Endothelial cell of hepatic sinusoid (primary cell): Measurements from ENCODE around the gene NOTO.

Experiments
- in situ Hi-C: cut with HindIII; loops from 2 replicates; pipeline ENCODE4 v1.10.0; 2017; ENCODE audit warnings: low sequenced_read_pairs

NOTO gene

GRCh38 chr2:73233154-73233931, 31.0 kb downstream of the NOTO start, which contains the start of gene PRADC1:
TSS of gene PRADC1 (minus strand) at chr2:73233239. CDS start at chr2:73233160, 79 bp downstream.
- in situ Hi-C loops: loop anchor here (10.0 kb wide), 1 partner anchor 229 kb away; no protein-coding TSS in a partner anchor

DNA sequence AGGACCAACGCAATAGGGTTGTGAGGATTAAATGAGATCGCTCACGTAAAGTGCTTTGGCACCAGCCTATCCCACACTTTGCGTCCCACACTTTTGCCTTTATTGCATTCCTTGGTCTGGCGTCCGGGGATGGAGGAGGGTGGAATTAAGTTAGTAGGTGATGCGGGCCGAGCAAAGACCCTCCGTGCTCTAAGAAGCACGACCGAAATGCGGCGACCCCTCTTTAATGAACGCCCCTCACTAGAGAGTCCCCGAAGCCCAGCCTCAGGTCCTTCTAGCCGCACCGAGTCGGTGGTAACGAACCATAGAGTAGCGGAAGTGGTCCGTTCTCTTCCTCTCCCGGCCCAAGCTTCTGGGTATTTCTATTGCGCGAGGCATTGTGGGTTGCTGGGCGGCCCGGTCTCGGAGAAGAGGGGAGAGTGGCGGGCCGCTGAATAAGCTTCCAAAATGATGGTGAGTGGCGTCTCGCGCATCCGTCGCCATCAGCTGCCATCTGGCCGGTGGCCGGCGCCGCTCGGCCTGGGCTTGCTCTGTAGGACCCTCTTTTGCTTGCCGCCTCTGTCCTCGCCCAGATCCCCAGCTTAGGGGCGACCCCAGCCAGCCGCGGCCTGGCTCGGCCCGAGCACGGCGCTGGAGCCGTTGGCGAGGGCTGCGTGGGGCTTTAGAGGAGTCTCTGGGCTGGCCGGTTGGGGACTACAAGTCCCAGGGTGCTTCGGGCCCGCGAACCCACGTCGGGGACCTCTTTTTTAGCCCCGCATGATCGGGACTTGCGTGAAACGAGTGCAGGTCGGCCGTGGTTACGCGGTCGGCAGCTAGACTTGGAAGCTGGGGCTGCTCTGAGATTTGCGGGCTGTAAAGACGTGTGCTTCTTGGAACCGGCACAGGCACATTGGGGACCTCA, 31.8 kb downstream of the NOTO start, which contains the start of gene CCT7:
TSS of gene CCT7 (plus strand) at position 377 of the 901 bp plus-strand sequence. CDS start at position 448, 71 bp downstream.
- in situ Hi-C loops: loop anchor here (10.0 kb wide), 1 partner anchor 229 kb away; no protein-coding TSS in a partner anchor

GRCh38 chr2:73235315-73236028, 33.1 kb downstream of the NOTO start:
- in situ Hi-C loops: loop anchor here (10.0 kb wide), 1 partner anchor 231 kb away; no protein-coding TSS in a partner anchor

DNA sequence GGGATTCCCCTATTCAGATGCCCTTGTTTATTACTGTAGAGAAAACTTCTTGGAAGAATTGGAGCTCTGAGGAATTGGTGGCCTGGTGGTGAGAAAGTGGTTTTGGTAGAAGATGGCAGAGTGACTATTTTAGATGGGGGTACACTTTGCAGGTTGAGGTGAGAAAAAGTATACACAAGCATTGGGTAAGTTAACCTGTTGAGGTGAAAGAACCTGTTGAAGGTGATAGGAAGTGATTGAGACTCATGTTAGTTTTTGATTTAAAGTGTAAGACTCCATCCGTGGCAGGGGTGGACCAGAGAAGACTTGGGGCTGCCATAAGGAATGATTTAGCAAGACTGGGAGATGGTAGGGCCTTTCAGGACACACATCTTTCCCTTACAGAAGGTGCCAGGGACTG, 34.8 kb downstream of the NOTO start:
- in situ Hi-C loops: loop anchor here (10.0 kb wide), 1 partner anchor 232 kb away; no protein-coding TSS in a partner anchor

- in situ Hi-C loops: loop anchor here (10.0 kb wide), 1 partner anchor 233 kb away; no protein-coding TSS in a partner anchor
Observed at GRCh38 chr2:73238149-73238548, 35.8 kb downstream of the NOTO start.

DNA sequence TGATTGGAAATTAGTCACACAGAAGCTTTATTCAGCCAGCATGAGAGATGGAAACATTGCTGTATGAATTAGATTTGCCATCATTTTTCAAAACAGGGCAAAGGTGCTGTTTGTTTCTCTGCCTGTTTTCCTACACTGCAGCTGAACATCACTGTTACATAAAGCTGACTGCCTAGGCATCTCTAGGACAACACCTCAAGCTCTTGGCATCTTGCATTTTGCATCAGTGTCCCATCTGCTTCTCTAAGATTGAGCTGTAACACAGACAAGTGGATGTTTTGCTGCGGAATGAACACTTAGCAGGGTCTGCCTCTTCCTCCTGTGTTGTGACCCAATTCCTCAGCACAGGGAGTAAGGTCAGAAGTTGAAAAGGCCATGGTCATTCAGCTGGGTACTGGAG, 36.6 kb downstream of the NOTO start:
- in situ Hi-C loops: loop anchor here (10.0 kb wide), 1 partner anchor 234 kb away; no protein-coding TSS in a partner anchor

DNA sequence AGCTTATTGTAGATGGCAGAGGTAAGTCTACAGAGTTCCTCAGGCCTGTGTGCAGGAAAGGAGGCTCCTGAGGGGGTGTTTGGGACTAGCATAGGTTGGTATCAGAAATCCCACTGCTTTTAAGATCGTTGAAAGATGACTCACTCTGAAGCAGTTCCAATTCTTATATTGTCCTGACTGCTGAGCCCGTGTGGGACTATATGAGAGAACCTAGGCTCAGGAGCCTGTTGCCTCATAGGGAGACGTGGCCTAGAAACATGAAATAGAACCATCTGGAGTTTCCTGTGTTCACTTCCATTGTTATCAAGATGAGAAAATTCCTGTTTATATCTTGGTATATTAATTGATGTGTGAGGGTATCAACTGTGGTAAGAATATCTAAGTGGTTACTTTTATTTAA, 37.4 kb downstream of the NOTO start:
- in situ Hi-C loops: loop anchor here (5.0 to 10.0 kb wide), 2 partner anchors 53 to 235 kb away; partner anchors contain the start of gene EGR4

DNA sequence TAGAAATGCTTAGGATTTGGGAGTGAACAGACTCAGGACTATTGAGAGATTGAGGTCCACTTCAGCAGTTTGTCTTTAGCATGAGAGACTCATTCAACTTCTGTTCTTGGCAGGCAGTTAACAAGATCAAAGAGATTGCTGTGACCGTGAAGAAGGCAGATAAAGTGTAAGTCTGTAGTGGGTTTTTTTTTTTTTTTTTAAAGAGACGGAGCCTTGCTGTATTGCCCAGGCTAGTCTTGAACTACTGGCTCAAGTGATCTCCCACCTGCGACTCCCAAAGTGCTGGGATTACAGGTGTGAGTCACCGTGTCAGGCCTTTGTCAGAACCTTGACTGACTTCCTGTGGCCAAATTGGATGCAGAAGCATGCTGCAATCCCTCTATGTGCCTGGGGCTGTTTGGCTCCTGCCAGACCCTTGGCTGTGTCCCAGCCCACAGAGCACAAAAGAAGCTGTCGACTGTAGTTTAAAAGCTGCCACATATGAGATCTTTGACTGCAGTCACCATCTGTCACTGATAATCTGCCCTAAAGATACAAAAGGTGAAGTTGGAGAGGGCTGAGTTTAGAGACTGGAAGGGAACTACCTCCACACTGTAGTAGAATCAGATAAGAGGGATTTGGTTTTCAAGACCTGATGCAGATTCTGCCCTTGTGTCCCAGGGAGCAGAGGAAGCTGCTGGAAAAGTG, 41.7 kb downstream of the NOTO start:
- in situ Hi-C loops: loop anchor here (5.0 kb wide), 1 partner anchor 48 kb away; the partner anchor contains the start of gene EGR4

DNA sequence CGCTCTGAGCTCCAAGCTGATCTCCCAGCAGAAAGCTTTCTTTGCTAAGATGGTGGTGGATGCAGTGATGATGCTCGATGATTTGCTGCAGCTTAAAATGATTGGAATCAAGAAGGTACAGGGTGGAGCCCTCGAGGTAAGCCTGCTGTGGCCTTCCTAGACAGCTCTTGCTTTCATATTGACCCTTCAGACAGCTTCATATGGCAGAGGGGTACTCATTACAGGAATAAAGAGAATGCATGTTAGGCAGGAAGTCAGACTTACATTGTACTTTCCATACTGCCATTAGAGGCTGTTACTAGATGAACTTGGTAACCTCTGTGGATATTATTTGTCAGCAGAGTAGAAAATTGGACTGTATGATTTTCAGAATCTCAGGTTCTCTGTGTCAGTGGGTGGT, 42.2 kb downstream of the NOTO start:
- in situ Hi-C loops: loop anchor here (5.0 kb wide), 1 partner anchor 48 kb away; the partner anchor contains the start of gene EGR4

GRCh38 chr2:73246850-73247249, 44.5 kb downstream of the NOTO start:
- in situ Hi-C loops: no loop called here

DNA sequence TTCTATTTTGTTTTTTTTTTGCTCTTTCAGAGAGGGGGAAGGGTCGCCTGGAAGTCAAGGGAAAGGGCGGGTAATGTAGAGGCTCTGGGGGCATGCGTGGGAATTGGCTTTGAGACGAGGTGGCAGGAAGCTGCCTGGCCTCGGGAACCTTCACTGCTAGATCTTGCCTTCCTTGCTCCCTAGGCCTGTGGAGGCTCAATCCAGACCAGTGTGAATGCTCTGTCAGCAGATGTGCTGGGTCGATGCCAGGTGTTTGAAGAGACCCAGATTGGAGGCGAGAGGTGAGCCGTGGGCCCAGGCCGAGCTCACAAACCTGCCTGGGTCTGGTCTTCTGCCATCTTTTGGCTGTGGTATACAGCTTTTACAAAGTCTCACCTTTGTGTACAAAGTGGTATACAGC, 47.3 kb downstream of the NOTO start:
- in situ Hi-C loops: no loop called here

- in situ Hi-C loops: no loop called here
Observed at GRCh38 chr2:73250872-73251846, 48.8 kb downstream of the NOTO start.

GRCh38 chr2:73252238-73253027, 50.1 kb downstream of the NOTO start:
- in situ Hi-C loops: no loop called here

DNA sequence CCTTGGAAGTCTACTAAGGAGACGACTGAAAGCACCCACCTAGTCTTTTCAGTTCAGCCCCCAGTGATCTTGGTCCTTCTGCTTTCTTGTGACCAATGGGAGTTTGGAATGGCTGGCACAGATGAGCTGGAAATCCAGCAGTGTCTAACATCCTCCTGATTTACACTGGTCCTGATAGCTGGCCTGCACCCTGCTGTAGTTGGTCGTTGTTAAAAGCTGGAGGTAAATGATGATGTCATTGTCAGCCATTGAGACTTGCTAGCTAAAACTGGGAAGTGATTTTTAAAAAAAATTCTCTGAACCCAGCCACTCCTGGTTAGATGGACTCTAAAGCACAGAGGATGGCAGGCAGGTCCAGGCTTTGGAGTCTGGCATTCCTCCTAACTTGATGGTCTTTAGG, 51.0 kb downstream of the NOTO start:
- in situ Hi-C loops: no loop called here

- in situ Hi-C loops: no loop called here
Observed at GRCh38 chr2:73253901-73254300, 51.5 kb downstream of the NOTO start.

GRCh38 chr2:73254343-73255006, 52.1 kb downstream of the NOTO start:
- in situ Hi-C loops: no loop called here

GRCh38 chr2:73255007-73255644, 52.8 kb downstream of the NOTO start:
- in situ Hi-C loops: no loop called here
